ENCODE results near the gene CSNK1A1L.

GRCh38 chr13:37149380-37149779, 43.9 kb upstream of the CSNK1A1L start:
- TF ChIP-seq CTCF (IDR thresholded peaks at IDR 0.05; ENCODE audit: low read length) (no peak), EZH2 (IDR thresholded peaks at IDR 0.05; ENCODE audit: borderline replicate concordance, low read length) (no peak)

All from OCI-LY1 (cell line).